Panc1 (cell line): ENCODE results near the gene MAST4. TPM values are rescaled to one million over a fixed set of nuclear protein-coding genes. Genes with fewer than 3 reads are reported as not detected.

Experiments
- ATAC-seq: fragments of 200-7000 bp; cut with Tn5 transposase; 2 replicates; pipeline ENCODE4 v1.9.1; 2020; ENCODE audit warnings: mild to moderate bottlenecking, moderate library complexity
- BruUV-seq: library from RNA; stranded (reverse); fragments of 400-500 nt; replicated peaks from 2 replicates; lab custom pipeline; 2021; lab: Mats Ljungman, UMichigan
- CTCF ChIA-PET: fragments of 300-600 bp; sonication (Branson Sonifier 250); formaldehyde crosslinking; loops from one replicate; lab custom pipeline; 2022; ENCODE audit warnings: antibody characterized with exemption; lab: Charles Lee
- POLR2A ChIA-PET: fragments of 300-600 bp; sonication (Branson Sonifier 250); formaldehyde crosslinking; loops from one replicate; lab custom pipeline; 2022; ENCODE audit warnings: antibody characterized with exemption; lab: Charles Lee
- DNase-seq: peaks from one replicate; pipeline ENCODE4 v3.0.0-alpha.2; 2010; ENCODE audit warnings: low read depth, low spot score
- H3K27ac ChIP-seq: 2 replicates; pipeline ENCODE4 v1.5.1; 2011; ENCODE audit warnings: mild to moderate bottlenecking, low read length, inconsistent platforms
- H3K27me3 ChIP-seq: fragments of 200-500 bp; sonication (Bioruptor generic); 2 replicates; pipeline ENCODE4 v1.6.0; 2014; ENCODE audit warnings: low read length, inconsistent platforms; ENCODE audit not compliant: control insufficient read depth, insufficient read depth
- H3K36me3 ChIP-seq: fragments of 200-500 bp; sonication (Bioruptor generic); 2 replicates; pipeline ENCODE4 v1.5.1; 2014; ENCODE audit warnings: inconsistent platforms, mild to moderate bottlenecking, low read length, moderate library complexity; ENCODE audit not compliant: control insufficient read depth, insufficient read depth
- H3K4me1 ChIP-seq: 2 replicates; pipeline ENCODE4 v1.5.1; 2011; ENCODE audit warnings: inconsistent platforms, mild to moderate bottlenecking, low read length, moderate library complexity; ENCODE audit not compliant: control insufficient read depth, insufficient read depth
- H3K4me3 ChIP-seq, 2 experiments: 2 replicates each; pipeline ENCODE4 v1.5.1; 2011 to 2012; ENCODE audit warnings: low read depth in 2 of 2, low read length in 2 of 2, mild to moderate bottlenecking in 2 of 2, inconsistent platforms in 1 of 2, moderate library complexity in 1 of 2
- H3K9me3 ChIP-seq: fragments of 200-500 bp; sonication (Bioruptor generic); 2 replicates; pipeline ENCODE4 v1.5.1; 2014; ENCODE audit warnings: low read depth, mild to moderate bottlenecking, inconsistent platforms, low read length, moderate library complexity; ENCODE audit not compliant: control insufficient read depth, insufficient read depth
- CTCF ChIP-seq: fragments of 450-650 bp; IDR thresholded peaks from 2 replicates; pipeline ENCODE4 v1.5.1; 2017; ENCODE audit warnings: mild to moderate bottlenecking
- POLR2AphosphoS5 ChIP-seq: IDR thresholded peaks from 2 replicates; pipeline ENCODE4 v1.6.1; 2012; ENCODE audit warnings: mild to moderate bottlenecking, low read depth, low read length, moderate library complexity
- REST ChIP-seq, 2 experiments: IDR thresholded peaks; 2 replicates each; pipeline ENCODE4 v1.6.1; 2011 to 2012; ENCODE audit warnings: low read depth in 2 of 2, control low read depth in 1 of 2, low read length in 1 of 2, mild to moderate bottlenecking in 1 of 2, moderate library complexity in 1 of 2; ENCODE audit not compliant: insufficient read depth in 1 of 2
- SIN3A ChIP-seq: IDR thresholded peaks from 2 replicates; pipeline ENCODE4 v1.6.1; 2012; ENCODE audit warnings: low read depth, mild to moderate bottlenecking, low read length, moderate library complexity, borderline replicate concordance; ENCODE audit not compliant: insufficient read depth
- TCF7L2 ChIP-seq: IDR thresholded peaks from 2 replicates; pipeline ENCODE4 v1.6.1; 2011; ENCODE audit warnings: mild to moderate bottlenecking, low read depth, low read length, inconsistent platforms
- in situ Hi-C: cut with HindIII; loops from 2 replicates; pipeline ENCODE4 v1.10.0; 2016; ENCODE audit warnings: low sequenced_read_pairs, low pct_unique_long_range_greater_than_20kb
- intact Hi-C: fragments of 100-400 bp; cut with micrococcal nuclease; formaldehyde crosslinking; loops from one replicate; pipeline ENCODE4 v1.10.0; 2022; ENCODE audit not compliant: unreplicated experiment
- total RNA-seq: library from RNA; stranded (reverse); gene quantifications from one replicate; pipeline ENCODE4 v1.2.1, GENCODE V29; 2021; ENCODE audit not compliant: unreplicated experiment

Gene MAST4
- total RNA-seq, 1 experiment from 2014 or later = 1.8 TPM

GRCh38 chr5:67032921-67033664, 436.9 kb downstream of the MAST4 start:
- no peak for ATAC-seq
- H3K36me3 ChIP-seq = no peaks in the 10 kb centered on the region
- H3K9me3 ChIP-seq = no peaks in the 10 kb centered on the region
- H3K27ac ChIP-seq = no peak overlapping the region
- no peak overlapping the region for H3K4me3 ChIP-seq
- intact Hi-C loops (no loop called here), in situ Hi-C loops (no loop called here)
- POLR2A ChIA-PET = interaction anchor here (0.6 kb wide), 1 partner anchor 143 kb away, joined by 4 read pairs; no protein-coding TSS in a partner anchor
- CTCF ChIA-PET = no interaction called here
- no peak for DNase-seq
- no TSS peak for BruUV-seq
- no peaks in the 10 kb centered on the region for H3K27me3 ChIP-seq
- no peak for TF ChIP-seq POLR2AphosphoS5
- no peak for TF ChIP-seq CTCF
- TF ChIP-seq SIN3A = no peak
- no peak for TF ChIP-seq TCF7L2
- TF ChIP-seq REST (IDR thresholded peaks at IDR 0.05; ENCODE audit: insufficient read depth in 1 of 2, low read depth in 2 of 2, low read length in 1 of 2) = no peak
- no peaks in the 10 kb centered on the region for H3K4me1 ChIP-seq

- intact Hi-C loops = no loop called here
Measured at GRCh38 chr5:67033880-67034651, 437.9 kb downstream of the MAST4 start.

More at GRCh38 chr5:67033880-67034651, 437.9 kb downstream of the MAST4 start:
- no peak overlapping the region for H3K27ac ChIP-seq
- DNase-seq (no peak), ATAC-seq (no peak)
- in situ Hi-C loops = no loop called here
- no peak overlapping the region for H3K4me3 ChIP-seq
- no peaks in the 10 kb centered on the region for H3K36me3 ChIP-seq
- BruUV-seq = no TSS peak
- H3K9me3 ChIP-seq = no peaks in the 10 kb centered on the region
- CTCF ChIA-PET = no interaction called here
- H3K4me1 ChIP-seq = no peaks in the 10 kb centered on the region
- TF ChIP-seq TCF7L2 (no peak), REST (IDR thresholded peaks at IDR 0.05; ENCODE audit: insufficient read depth in 1 of 2, low read depth in 2 of 2, low read length in 1 of 2) (no peak), CTCF (no peak), SIN3A (no peak), POLR2AphosphoS5 (no peak)
- POLR2A ChIA-PET = no interaction called here
- no peaks in the 10 kb centered on the region for H3K27me3 ChIP-seq
